GM23338 (cell line): ENCODE data around the gene BMP8A.

Experiments used
- CREB1 ChIP-seq: fragments of 250-450 bp; sonication (Bioruptor Pico); IDR thresholded peaks from 2 replicates; pipeline ENCODE4 v1.5.0; 2020; ENCODE audit warnings: low read depth, mild to moderate bottlenecking, moderate library complexity
- CTCF ChIP-seq, 2 experiments: fragments of 200-600 bp in 1 of 2; sonication (generic) in 1 of 2; conservative IDR thresholded peaks; 2 replicates each; pipeline versions ENCODE4 v1.5.1 to v1.6.1; 2016 to 2017; ENCODE audit warnings: antibody characterized with exemption in 2 of 2, low read depth in 2 of 2, mild to moderate bottlenecking in 2 of 2, moderate library complexity in 1 of 2
- EZH2 ChIP-seq: fragments of 200-600 bp; sonication (generic); IDR thresholded peaks from one replicate; pipeline ENCODE4 v1.8.0; 2017; ENCODE audit warnings: antibody characterized with exemption, mild to moderate bottlenecking, low read depth; ENCODE audit not compliant: unreplicated experiment
- JUNB ChIP-seq: IDR thresholded peaks from one replicate; pipeline ENCODE4 v1.6.1; 2016; ENCODE audit warnings: antibody characterized with exemption; ENCODE audit not compliant: unreplicated experiment
- TF ChIP-seq, protein P1 (sequence below): IDR thresholded peaks from one replicate; pipeline ENCODE4 v1.6.1; 2018; ENCODE audit warnings: antibody characterized with exemption; ENCODE audit not compliant: unreplicated experiment

- TF ChIP-seq EZH2 (no peak), CTCF (conservative IDR thresholded peaks at IDR 0.05; ENCODE audit: low read depth in 2 of 2) (no peak), CREB1 (CRISPR knock-in tag) (no peak), JUNB (no peak)
- TF ChIP-seq, protein P1, sequence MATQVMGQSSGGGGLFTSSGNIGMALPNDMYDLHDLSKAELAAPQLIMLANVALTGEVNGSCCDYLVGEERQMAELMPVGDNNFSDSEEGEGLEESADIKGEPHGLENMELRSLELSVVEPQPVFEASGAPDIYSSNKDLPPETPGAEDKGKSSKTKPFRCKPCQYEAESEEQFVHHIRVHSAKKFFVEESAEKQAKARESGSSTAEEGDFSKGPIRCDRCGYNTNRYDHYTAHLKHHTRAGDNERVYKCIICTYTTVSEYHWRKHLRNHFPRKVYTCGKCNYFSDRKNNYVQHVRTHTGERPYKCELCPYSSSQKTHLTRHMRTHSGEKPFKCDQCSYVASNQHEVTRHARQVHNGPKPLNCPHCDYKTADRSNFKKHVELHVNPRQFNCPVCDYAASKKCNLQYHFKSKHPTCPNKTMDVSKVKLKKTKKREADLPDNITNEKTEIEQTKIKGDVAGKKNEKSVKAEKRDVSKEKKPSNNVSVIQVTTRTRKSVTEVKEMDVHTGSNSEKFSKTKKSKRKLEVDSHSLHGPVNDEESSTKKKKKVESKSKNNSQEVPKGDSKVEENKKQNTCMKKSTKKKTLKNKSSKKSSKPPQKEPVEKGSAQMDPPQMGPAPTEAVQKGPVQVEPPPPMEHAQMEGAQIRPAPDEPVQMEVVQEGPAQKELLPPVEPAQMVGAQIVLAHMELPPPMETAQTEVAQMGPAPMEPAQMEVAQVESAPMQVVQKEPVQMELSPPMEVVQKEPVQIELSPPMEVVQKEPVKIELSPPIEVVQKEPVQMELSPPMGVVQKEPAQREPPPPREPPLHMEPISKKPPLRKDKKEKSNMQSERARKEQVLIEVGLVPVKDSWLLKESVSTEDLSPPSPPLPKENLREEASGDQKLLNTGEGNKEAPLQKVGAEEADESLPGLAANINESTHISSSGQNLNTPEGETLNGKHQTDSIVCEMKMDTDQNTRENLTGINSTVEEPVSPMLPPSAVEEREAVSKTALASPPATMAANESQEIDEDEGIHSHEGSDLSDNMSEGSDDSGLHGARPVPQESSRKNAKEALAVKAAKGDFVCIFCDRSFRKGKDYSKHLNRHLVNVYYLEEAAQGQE = no peak
Observed at GRCh38 chr1:39501666-39502065, 10.2 kb downstream of the BMP8A start.
